Neural cell (in vitro differentiated cells): ENCODE data around the gene ATAD2B. TPM values are rescaled to one million over a fixed set of nuclear protein-coding genes. Genes with fewer than 3 reads are reported as not detected.

ENCODE experiments used
- H2AFZ ChIP-seq: fragments of 200-600, 300-800 bp; sonication (generic), shearing (Covaris generic); 2 replicates; pipeline ENCODE4 v1.6.0; 2014; ENCODE audit warnings: low read depth, mild to moderate bottlenecking, antibody characterized with exemption, low read length, moderate library complexity
- H3F3A ChIP-seq: fragments of 200-600 bp; shearing (Covaris generic); 2 replicates; pipeline ENCODE4 v1.6.1; 2016; ENCODE audit warnings: mild to moderate bottlenecking, moderate library complexity, mixed read lengths, antibody characterized with exemption, low read length; ENCODE audit not compliant: insufficient read depth, poor library complexity, severe bottlenecking
- H3K27ac ChIP-seq: fragments of 200-600, 300-800 bp; sonication (generic), shearing (Covaris generic); 2 replicates; pipeline ENCODE4 v1.5.1; 2014; ENCODE audit warnings: mild to moderate bottlenecking, low read length, moderate library complexity
- H3K27me3 ChIP-seq: fragments of 300-800, 200-600 bp; sonication (generic), shearing (Covaris generic); 2 replicates; pipeline ENCODE4 v1.6.0; 2014; ENCODE audit warnings: mild to moderate bottlenecking, low read depth, low read length, moderate library complexity; ENCODE audit not compliant: insufficient read depth
- H3K36me3 ChIP-seq: fragments of 300-800, 200-600 bp; sonication (generic), shearing (Covaris generic); 2 replicates; pipeline ENCODE4 v1.5.1; 2014; ENCODE audit warnings: mild to moderate bottlenecking, antibody characterized with exemption, low read length, moderate library complexity; ENCODE audit not compliant: insufficient read depth
- H3K4me2 ChIP-seq: fragments of 300-800, 200-600 bp; sonication (generic), shearing (Covaris generic); 2 replicates; pipeline ENCODE4 v1.6.0; 2014; ENCODE audit warnings: mild to moderate bottlenecking, low read length
- H3K4me3 ChIP-seq: fragments of 300-800, 200-600 bp; sonication (generic), shearing (Covaris generic); 2 replicates; pipeline ENCODE4 v1.5.1; 2014; ENCODE audit warnings: mild to moderate bottlenecking, low read length, moderate library complexity
- H3K79me2 ChIP-seq: fragments of 200-600 bp; shearing (Covaris generic); replicated peaks from 2 replicates; pipeline ENCODE4 v1.6.0; 2014; ENCODE audit warnings: mild to moderate bottlenecking, low read length, moderate library complexity; ENCODE audit not compliant: insufficient read depth
- H3K9ac ChIP-seq: fragments of 300-800, 200-600 bp; sonication (generic), shearing (Covaris generic); 2 replicates; pipeline ENCODE4 v1.6.1; 2016; ENCODE audit warnings: mild to moderate bottlenecking, low read length, mixed read lengths
- H3K9me2 ChIP-seq: fragments of 200-600 bp; shearing (Covaris generic); 2 replicates; pipeline ENCODE4 v1.6.1; 2016; ENCODE audit warnings: mild to moderate bottlenecking, low read length, mixed read lengths; ENCODE audit not compliant: insufficient read depth
- H3K9me3 ChIP-seq: fragments of 200-600, 300-800 bp; sonication (generic), shearing (Covaris generic); 2 replicates; pipeline ENCODE4 v1.6.1; 2016; ENCODE audit warnings: mild to moderate bottlenecking, mixed run types, low read length, moderate library complexity, mixed read lengths
- H4K20me1 ChIP-seq: fragments of 200-600 bp; shearing (Covaris generic); 2 replicates; pipeline ENCODE4 v1.6.1; 2016; ENCODE audit warnings: mild to moderate bottlenecking, mixed run types; ENCODE audit not compliant: insufficient read depth
- CTCF ChIP-seq: fragments of 450-650 bp; IDR thresholded peaks from 2 replicates; pipeline ENCODE4 v1.5.1; 2014; ENCODE audit warnings: antibody characterized with exemption, mild to moderate bottlenecking, moderate library complexity; ENCODE audit not compliant: poor library complexity, severe bottlenecking
- EP300 ChIP-seq: fragments of 450-650 bp; conservative IDR thresholded peaks from 2 replicates; pipeline ENCODE4 v1.6.1; 2014; ENCODE audit warnings: antibody characterized with exemption, mild to moderate bottlenecking, moderate library complexity; ENCODE audit not compliant: poor library complexity, severe bottlenecking
- EZH2 ChIP-seq: fragments of 200-600, 300-800 bp; shearing (Covaris generic), sonication (generic); IDR thresholded peaks from 2 replicates; pipeline ENCODE4 v1.6.1; 2014; ENCODE audit warnings: antibody characterized with exemption, low read length, borderline replicate concordance, mild to moderate bottlenecking; ENCODE audit not compliant: insufficient read depth, poor library complexity, severe bottlenecking
- MXI1 ChIP-seq: fragments of 450-650 bp; conservative IDR thresholded peaks from 2 replicates; pipeline ENCODE4 v1.6.1; 2014; ENCODE audit warnings: antibody characterized with exemption, mild to moderate bottlenecking; ENCODE audit not compliant: poor library complexity, severe bottlenecking
- POLR2AphosphoS5 ChIP-seq: IDR thresholded peaks from 2 replicates; pipeline ENCODE4 v1.6.1; 2012
- RAD21 ChIP-seq: fragments of 450-650 bp; conservative IDR thresholded peaks from 2 replicates; pipeline ENCODE4 v1.6.1; 2014; ENCODE audit warnings: antibody characterized with exemption, mild to moderate bottlenecking, moderate library complexity
- REST ChIP-seq: IDR thresholded peaks from 2 replicates; pipeline ENCODE4 v1.6.1; 2012; ENCODE audit warnings: borderline replicate concordance
- SMC3 ChIP-seq: fragments of 450-650 bp; conservative IDR thresholded peaks from 2 replicates; pipeline ENCODE4 v1.6.1; 2014; ENCODE audit warnings: antibody characterized with exemption, mild to moderate bottlenecking, moderate library complexity; ENCODE audit not compliant: poor library complexity
- TAF1 ChIP-seq: IDR thresholded peaks from 2 replicates; pipeline ENCODE4 v1.6.1; 2012; ENCODE audit warnings: low read depth
- polyA plus RNA-seq: library from polyadenylated mRNA; depleted of rRNA; stranded (reverse); fragments of >200 nt; gene quantifications from 2 replicates; pipeline ENCODE4 v1.2.3, GENCODE V29; 2014

Gene ATAD2B
- polyA plus RNA-seq, 1 donor from 2014 or later = 37.6 TPM

- Histone ChIP-seq H2AFZ (no peak overlapping the region), H3K4me2 (no peak overlapping the region), H4K20me1 (no peaks in the 10 kb centered on the region), H3K9me3 (no peaks in the 10 kb centered on the region), H3K79me2 (no peaks in the 10 kb centered on the region), H3K4me3 (no peak overlapping the region), H3F3A (no peaks in the 10 kb centered on the region), H3K9ac (no peak overlapping the region), H3K36me3 (peaks cover 6% of the 10 kb centered on the region), H3K9me2 (no peaks in the 10 kb centered on the region), H3K27ac (no peak overlapping the region), H3K27me3 (no peaks in the 10 kb centered on the region)
- TF ChIP-seq RAD21 (no peak), TAF1 (no peak), SMC3 (no peak), EP300 (no peak), POLR2AphosphoS5 (no peak), CTCF (no peak), MXI1 (no peak), REST (no peak), EZH2 (no peak)
Observed at GRCh38 chr2:23772056-23772455, 154.9 kb downstream of the ATAD2B start.

- Histone ChIP-seq H3K9me3 (no peaks in the 10 kb centered on the region), H3K4me3 (no peak overlapping the region), H3K9ac (no peak overlapping the region), H3K27me3 (no peaks in the 10 kb centered on the region), H3K9me2 (no peaks in the 10 kb centered on the region), H3K27ac (no peak overlapping the region), H3F3A (no peaks in the 10 kb centered on the region), H3K4me2 (no peak overlapping the region), H2AFZ (no peak overlapping the region), H3K79me2 (no peaks in the 10 kb centered on the region), H3K36me3 (peaks cover 6% of the 10 kb centered on the region), H4K20me1 (no peaks in the 10 kb centered on the region)
- TF ChIP-seq TAF1 (no peak), POLR2AphosphoS5 (no peak), SMC3 (no peak), RAD21 (no peak), EZH2 (no peak), CTCF (no peak), MXI1 (no peak), EP300 (no peak), REST (no peak)
Observed at GRCh38 chr2:23769364-23769763, 157.6 kb downstream of the ATAD2B start.
